HG03439 (cell line): Measurements from ENCODE around the gene FAM83F.

Experiments used
- ATAC-seq: cut with Tn5 transposase; IDR thresholded peaks from one replicate; pipeline ENCODE4 v1.9.1; 2021; ENCODE audit warnings: mild to moderate bottlenecking, moderate library complexity; ENCODE audit not compliant: unreplicated experiment

The FAM83F gene

DNA sequence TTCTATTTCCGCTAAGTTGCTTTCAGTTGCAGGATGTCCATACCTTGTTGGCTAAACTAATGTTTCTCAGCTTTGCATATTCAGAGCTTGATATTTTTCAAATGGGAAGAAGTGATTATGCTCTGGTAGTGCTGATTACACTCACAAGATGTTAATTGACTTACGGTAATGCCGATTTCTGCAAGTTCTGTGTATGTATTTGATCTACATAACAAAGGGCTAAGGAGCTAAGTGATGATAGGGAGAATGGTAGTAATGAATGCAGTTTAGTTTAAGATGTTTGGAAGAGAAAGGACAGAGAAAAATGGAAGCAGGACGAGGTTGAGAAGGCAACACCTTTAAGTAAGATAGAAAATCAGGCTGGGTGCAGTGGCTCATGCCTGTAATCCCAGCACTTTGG lies 61.4 kb downstream of the FAM83F start:
- ATAC-seq: no peak

DNA sequence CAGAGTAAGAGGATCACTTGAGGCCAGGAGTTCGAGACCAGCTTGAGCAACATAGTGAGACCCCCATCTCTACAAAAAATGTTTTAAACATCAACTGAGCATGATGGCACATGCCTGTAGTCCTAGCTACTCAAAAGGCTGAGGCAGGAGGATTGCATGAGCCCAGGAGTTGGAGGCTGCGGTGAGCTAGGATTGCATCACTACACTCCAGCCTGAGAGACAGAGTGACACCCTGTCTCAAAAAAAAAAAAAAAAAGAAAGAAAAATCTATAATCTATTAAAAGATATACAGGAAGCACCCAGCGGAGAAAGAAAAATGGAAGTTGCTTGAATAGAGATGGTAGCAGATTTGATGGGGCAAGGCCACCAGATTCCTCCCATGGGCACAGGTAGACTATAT lies 61.8 kb downstream of the FAM83F start:
- ATAC-seq: no peak

DNA sequence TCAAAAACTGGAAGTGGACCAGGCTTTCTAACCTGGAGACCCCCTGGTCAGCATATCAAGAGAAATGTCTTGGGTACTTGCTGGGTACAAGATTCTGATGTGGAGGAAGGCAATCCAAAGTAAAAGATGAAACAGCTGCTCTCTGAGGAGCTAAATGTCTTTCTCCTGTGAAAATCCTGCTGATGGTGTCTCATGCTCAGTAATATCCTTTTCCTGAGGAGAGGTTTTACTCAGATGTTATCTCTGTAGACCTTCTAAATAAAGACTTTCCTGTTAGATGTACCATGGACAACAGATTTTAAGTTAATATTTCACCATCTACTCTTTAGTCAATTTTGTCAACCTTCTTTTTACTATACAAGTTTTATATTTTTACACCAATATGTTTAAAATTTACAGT lies 62.9 kb downstream of the FAM83F start:
- ATAC-seq: no peak

DNA sequence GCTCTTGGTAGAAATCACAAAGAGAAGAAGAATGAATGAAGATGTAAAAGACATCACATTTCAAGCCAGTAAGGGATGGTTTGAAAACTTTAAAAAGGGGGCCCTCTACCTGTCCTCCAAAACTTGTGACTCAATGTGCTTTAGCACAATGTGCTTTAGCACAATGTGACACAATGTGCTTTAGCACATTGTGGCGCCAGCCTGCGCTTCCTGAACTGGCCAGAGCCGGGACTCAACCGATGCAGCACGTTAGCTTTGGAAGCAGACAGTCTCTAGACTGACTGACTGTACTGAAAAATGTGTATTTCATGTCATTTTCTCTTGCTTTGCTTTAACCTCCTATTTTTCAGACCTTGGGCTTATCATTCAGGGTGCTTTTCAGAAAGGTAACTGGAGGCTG lies 63.5 kb downstream of the FAM83F start:
- ATAC-seq: no peak

DNA sequence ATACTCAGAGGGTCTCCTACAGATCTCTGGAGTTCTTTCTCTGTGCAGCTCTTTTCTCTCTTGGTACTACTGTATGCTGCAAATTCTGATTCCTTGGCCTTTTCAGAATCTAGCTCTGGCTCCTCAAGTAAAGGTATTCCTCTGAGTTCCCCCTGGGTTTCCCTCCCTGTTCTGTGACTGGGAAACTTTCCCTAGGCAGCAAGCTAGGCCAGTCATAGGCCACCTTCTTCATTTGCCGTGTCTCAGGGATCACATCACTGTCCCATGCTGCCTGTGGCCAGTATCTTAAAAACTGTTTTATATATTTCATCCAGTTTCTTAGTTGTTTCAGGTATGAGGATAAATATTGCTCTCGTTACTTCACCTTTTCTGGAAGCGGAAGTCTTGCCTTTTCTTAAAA lies 71.2 kb downstream of the FAM83F start:
- ATAC-seq: no peak

DNA sequence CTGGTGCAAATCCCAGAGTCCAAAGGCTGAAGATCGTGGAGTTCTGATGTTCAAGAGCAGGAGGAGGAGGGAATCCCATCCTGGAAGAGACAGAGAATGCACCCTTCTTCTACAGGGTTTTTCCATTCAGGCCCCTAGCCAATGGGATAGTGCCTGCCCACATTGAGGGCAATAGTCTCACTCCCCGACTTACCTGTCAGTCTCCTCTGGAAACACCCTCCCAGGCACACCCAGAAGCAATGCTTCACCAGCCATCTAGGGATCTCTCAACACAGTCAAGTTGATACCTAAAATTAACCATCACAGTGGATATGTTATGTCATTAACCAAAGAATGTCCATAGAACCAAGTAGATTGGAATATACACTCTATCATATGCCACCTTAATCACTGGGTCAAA lies 72.9 kb downstream of the FAM83F start:
- ATAC-seq: no peak

DNA sequence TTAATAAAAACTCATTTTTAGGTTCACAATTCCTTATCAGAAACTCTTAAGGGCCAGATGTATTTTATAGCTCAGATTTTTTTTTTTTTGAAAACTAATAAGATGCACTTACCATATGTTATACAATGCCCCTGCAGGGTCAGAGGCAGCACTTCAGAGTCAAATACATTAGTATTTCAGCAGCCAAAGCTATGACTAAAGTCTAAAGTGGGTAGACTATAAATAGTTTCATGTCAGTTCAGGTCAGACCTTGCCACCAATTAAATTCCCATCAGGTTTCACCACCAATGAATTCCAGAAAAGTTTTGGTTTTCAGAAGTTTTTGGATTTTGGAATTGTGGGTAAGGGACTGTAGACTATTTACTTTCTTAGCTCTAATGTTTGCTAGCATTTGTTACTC lies 75.9 kb downstream of the FAM83F start:
- no peak for ATAC-seq

DNA sequence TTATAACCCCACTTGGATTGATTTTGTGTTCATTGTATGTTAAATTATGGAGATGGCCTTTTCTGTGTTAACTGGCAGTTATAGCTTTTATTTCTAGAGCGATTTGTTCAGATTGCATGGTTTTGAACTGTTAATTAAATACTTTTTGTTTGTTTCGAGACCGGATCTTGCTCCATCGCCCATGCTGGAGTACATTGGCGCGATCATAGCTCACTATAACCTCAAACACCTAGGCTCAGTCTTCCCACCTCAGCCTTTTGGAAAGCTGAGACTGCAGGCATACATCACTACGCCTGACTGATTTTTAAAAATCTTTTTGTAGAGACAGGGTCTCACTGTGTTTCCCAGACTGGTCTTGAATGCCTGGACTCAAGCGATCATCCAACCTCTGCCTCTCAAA lies 77.0 kb downstream of the FAM83F start:
- ATAC-seq: no peak

DNA sequence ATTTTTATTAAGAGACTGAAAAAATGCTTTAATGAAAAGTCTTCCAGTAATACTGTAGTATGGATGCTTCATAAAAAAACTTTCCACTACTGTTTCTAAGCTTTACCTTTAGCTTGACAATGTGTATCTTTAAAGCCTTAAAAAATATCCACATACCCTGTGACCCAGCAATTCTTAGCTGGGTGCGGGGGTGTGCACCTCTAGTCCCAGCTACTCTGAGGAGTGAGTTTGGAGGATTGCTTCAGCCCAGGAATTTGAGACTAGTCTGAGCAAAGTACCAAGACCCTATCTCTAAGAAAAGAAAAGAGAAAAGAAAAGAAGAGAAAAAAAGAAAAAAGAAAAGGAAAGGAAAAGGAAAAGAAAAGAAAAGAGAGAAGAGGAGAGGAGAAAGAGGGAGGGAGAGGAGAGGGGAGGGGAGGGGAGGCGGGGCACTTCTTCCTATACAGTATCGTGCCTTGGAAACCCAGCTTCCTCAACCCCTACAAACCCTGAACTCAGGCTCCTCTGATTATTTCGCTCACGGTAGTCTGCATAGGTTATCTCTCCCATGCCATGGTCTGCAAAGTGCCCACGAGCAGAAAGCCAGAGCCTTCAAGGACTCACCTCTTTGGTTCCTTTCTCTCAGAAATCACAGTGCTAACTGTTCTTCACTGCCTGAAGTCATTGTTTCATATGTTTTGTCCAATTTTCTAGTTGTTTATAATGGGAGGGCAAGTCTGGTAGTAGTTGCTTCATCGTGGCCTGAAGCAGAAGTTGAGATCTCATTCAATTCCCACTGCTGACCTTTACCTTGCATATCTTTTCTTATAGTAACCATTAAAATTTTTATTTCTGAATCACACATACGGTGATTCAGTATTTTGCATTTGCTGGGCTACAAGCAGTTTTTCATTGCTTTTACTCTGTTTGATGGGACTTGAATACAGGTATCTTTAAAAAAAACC lies 82.2 kb downstream of the FAM83F start:
- ATAC-seq: no peak

DNA sequence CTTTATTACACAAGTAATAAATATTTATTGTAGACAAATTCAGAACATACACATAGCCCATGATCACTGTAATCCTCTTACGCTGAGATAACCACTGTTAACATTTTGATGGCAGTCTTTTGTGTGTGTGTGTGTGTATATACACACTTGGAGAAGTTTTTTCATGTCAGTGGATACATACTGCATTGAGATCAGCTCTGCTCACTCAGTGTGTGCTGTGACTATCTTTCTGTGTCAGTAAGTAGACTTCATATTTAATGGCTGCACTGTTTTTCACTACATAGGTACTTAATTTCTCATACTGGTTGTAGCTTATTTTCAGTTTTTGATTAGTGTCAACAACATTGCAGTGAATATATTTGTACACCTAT lies 82.9 kb downstream of the FAM83F start:
- no peak for ATAC-seq

DNA sequence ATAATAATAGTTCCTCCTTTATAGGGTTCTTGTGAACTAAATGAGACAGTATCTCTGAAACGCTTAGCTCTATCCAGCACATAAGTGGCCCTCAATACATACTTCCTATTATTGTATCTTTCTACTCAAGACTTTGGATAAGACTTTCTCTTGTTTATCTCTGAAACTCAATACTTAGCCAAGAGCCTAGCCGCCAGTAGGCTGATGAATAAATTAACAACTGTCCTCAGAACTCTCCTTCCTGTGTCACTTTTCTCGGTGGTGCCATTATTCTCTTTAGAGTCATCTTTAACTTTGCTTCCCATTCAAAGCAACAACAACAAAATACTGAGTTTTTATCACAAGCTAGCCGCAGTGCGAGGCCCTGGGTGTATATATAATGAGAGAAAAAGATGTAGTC lies 86.9 kb downstream of the FAM83F start:
- no peak for ATAC-seq

DNA sequence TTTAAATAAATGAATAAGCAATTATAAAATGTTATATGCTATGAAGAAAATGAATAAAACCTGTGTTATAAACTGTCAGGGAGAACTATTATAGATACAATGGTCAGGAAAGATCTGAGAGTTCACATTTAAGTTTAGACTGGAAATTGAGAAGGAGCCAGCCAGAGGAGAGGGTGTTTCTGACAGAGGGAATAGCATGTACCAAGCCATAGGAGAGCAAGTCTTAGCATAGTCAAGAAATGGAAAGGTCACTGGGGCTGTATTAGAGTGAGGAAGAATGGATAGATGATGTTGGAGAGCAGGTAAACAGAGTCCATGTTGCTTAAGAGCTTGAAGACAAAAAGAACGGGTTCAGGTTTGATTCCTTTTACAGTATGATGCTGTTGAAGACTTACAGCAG lies 87.4 kb downstream of the FAM83F start:
- no peak for ATAC-seq

DNA sequence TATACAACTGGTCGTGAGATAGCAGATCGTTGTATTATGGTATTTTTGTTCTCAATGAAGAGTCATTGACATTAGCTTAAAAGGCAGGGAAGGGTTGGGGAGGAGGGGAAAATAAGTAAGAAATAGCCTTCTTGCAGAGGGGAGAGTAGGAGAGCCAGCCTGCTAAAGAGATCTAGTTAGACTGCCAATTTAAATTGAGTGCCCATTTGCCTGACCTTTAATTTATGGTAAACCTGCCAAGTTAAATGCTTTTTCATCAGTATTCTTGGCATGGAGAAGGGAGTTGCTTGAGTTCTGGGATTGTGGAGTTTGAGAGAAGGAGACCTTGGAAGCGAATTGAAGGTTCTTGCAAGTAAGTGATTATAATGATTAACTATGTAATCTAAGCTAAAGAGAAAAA lies 89.0 kb downstream of the FAM83F start:
- ATAC-seq: no peak

DNA sequence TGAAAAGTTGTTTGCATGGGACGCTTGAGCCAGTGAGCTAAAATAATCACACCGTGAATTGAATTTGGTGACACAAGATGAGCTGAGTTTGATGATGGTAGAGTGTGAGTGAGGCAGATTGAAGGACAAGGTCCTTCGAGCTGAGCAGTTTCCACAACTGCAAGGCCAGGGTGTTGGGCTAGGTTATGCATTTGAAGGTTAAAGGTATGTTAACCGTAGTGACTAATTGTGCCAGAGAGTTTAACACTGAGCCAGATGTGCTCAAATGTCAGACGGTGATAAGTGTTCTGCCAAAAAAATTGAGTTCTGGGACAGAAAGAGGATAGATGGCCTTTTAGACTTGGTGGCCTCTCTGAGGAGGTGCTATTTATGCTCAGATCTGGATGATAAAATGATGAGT lies 89.5 kb downstream of the FAM83F start:
- no peak for ATAC-seq

DNA sequence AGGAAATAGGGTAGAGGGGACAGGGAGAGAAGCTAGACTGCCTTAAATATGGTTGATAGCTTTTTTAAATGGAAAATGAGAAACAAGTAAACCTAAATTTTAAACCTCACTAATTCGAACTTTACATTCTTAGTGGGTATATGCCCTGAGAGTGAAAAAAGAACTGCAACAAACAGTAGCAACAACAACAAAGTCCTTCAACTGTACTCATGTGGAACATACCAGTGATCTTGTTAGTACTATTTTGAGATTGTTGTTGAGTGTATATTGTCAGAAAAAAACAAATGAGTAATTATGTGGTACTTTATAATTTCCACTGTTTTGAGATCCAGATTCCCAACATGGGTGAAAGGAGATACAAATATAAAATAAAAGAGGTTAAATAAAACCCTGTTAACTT lies 94.1 kb downstream of the FAM83F start:
- no peak for ATAC-seq
